ENCODE data around the gene S100A8. TPM values are rescaled to one million over a fixed set of nuclear protein-coding genes. Genes with fewer than 3 reads are reported as not detected.

S100A8 gene
- polyA plus RNA-seq, 3 donors from 2014 or later = 20.3 to 43.5 (median 40.3) TPM

DNA sequence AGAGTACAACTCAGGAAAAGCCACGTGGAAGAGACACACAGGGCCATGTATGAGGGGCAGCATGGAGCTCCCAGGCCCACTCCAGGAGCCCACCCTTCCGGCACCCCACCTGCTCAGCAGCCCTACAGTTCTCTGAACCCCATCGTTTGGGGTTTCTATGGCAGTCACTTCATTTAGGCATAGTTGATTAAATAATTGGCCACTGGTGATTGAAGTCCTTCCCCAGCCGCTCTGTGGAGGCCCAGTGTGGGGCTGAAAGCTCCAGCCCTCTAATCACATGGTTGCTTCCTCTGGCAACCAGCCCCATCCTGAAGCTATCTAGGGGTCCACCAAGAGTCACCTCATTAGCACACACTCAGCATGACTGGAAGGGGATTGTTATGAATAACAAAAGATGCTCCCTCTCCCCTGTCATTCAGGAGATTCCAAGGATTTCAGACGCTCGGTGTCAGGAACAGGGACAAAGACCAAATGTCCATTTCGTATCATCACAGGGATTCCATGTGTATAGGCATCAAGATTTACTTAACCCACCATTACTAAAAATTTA, 13.3 kb upstream of the S100A8 start:
- DNase-seq = no peak
- Mint-ChIP-seq H3K36me3 (no peaks in the 10 kb centered on the region), H3K27ac (no peak overlapping the region), H3K9me3 (peaks cover 0 to 4% (median 0%) of the 10 kb centered on the region in 6 donors), H3K4me3 (no peak overlapping the region), H3K27me3 (ENCODE audit: low read depth in 3 of 3) (peaks cover 0 to 17% (median 9%) of the 10 kb centered on the region in 3 donors), H3K4me1 (peaks cover 0 to 2% of the 10 kb centered on the region in 2 donors)

DNA sequence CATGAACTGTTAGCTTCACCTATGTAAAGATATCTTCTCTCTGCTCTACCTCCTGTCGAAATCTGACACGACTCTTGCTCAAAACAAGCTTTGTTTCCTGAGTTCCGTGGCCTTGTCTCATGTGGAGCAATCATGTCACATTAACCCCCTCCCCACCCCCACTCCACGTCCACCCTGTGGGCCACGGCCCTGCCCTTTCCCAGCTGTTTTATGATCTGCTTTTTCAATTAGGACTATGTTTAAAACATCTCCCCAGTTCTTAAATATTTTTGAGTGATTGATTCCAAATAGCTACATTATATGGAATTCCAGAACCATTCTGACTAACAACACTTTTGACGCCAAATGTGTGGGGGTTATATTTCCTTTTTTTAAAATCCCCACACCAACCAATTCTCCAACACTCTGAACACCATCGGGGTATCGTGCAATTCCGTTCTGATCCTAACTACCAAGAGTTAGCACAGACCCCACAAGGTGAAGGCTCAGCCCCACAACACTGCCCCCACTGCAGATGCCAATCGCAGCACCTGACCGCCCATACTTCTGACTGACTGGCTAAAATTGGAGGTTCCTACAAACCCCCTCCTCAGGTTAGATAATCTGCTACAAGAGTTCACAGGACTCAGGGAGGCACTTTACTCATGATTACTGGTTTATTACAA, 12.7 kb upstream of the S100A8 start:
- no peak overlapping the region for H3K27ac Mint-ChIP-seq
- no peak for DNase-seq
- H3K4me3 Mint-ChIP-seq = no peak overlapping the region
- no peaks in the 10 kb centered on the region for H3K36me3 Mint-ChIP-seq
- H3K4me1 Mint-ChIP-seq = peaks cover 0 to 2% of the 10 kb centered on the region in 2 donors
- peaks cover 0 to 17% (median 8%) of the 10 kb centered on the region in 3 donors for H3K27me3 Mint-ChIP-seq (ENCODE audit: low read depth in 3 of 3)
- H3K9me3 Mint-ChIP-seq = peaks cover 0 to 3% (median 0%) of the 10 kb centered on the region in 6 donors

DNA sequence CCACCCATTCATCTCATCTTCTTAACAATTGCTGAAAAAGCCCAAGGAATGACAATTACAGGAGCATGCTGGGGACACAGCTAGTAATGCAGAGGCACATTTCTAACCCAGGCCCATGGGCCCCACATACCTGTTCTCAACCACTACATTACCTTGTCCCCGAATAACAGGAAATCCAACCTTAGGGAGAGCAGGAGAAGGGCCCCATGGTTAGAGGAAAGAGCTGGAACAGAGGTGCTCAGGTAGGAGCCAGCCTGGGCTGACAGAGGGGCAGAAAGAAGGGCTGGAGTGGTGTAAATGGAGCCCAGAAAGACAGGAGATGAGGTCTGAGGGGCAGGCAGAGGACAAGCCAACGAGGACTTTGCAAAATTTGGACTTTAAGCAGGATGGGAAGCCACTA, 11.4 kb upstream of the S100A8 start:
- Mint-ChIP-seq H3K36me3 (no peaks in the 10 kb centered on the region), H3K27me3 (ENCODE audit: low read depth in 3 of 3) (peaks cover 0 to 14% (median 9%) of the 10 kb centered on the region in 3 donors), H3K27ac (no peak overlapping the region), H3K9me3 (no peaks in the 10 kb centered on the region), H3K4me1 (peaks cover 0 to 2% of the 10 kb centered on the region in 2 donors), H3K4me3 (no peak overlapping the region)
- no peak for DNase-seq

- Mint-ChIP-seq H3K4me3 (no peak overlapping the region), H3K36me3 (no peaks in the 10 kb centered on the region), H3K27ac (no peak overlapping the region), H3K27me3 (ENCODE audit: low read depth in 3 of 3) (peaks cover 0 to 14% (median 9%) of the 10 kb centered on the region in 3 donors), H3K9me3 (no peaks in the 10 kb centered on the region), H3K4me1 (peaks cover 0 to 2% of the 10 kb centered on the region in 2 donors)
- no peak for DNase-seq
These were observed 10.6 kb upstream of the S100A8 start for GRCh38 chr1:153401461-153401860.

- Mint-ChIP-seq H3K27ac (no peak overlapping the region), H3K36me3 (no peaks in the 10 kb centered on the region), H3K9me3 (no peaks in the 10 kb centered on the region), H3K4me3 (no peak overlapping the region), H3K27me3 (ENCODE audit: low read depth in 3 of 3) (peaks cover 0 to 12% (median 5%) of the 10 kb centered on the region in 3 donors), H3K4me1 (peaks cover 0 to 2% of the 10 kb centered on the region in 2 donors)
- no peak for DNase-seq
These were observed 9.4 kb upstream of the S100A8 start for GRCh38 chr1:153400244-153400643.

- Mint-ChIP-seq H3K36me3 (no peaks in the 10 kb centered on the region), H3K27ac (no peak overlapping the region), H3K4me1 (peaks cover 0 to under 1% of the 10 kb centered on the region in 2 donors), H3K4me3 (no peak overlapping the region), H3K9me3 (no peaks in the 10 kb centered on the region), H3K27me3 (ENCODE audit: low read depth in 3 of 3) (peaks cover 0 to 10% (median 3%) of the 10 kb centered on the region in 3 donors)
- DNase-seq = no peak
These were observed 8.7 kb upstream of the S100A8 start for GRCh38 chr1:153399401-153400055.

- no peak for DNase-seq
- H3K36me3 Mint-ChIP-seq = no peaks in the 10 kb centered on the region
- no peak overlapping the region for H3K4me3 Mint-ChIP-seq
- H3K27ac Mint-ChIP-seq = no peak overlapping the region
- H3K4me1 Mint-ChIP-seq = no peaks in the 10 kb centered on the region
- peaks cover 0 to 11% (median 4%) of the 10 kb centered on the region in 3 donors for H3K27me3 Mint-ChIP-seq (ENCODE audit: low read depth in 3 of 3)
- no peaks in the 10 kb centered on the region for H3K9me3 Mint-ChIP-seq
These were observed 7.2 kb upstream of the S100A8 start for GRCh38 chr1:153397924-153398651.

DNA sequence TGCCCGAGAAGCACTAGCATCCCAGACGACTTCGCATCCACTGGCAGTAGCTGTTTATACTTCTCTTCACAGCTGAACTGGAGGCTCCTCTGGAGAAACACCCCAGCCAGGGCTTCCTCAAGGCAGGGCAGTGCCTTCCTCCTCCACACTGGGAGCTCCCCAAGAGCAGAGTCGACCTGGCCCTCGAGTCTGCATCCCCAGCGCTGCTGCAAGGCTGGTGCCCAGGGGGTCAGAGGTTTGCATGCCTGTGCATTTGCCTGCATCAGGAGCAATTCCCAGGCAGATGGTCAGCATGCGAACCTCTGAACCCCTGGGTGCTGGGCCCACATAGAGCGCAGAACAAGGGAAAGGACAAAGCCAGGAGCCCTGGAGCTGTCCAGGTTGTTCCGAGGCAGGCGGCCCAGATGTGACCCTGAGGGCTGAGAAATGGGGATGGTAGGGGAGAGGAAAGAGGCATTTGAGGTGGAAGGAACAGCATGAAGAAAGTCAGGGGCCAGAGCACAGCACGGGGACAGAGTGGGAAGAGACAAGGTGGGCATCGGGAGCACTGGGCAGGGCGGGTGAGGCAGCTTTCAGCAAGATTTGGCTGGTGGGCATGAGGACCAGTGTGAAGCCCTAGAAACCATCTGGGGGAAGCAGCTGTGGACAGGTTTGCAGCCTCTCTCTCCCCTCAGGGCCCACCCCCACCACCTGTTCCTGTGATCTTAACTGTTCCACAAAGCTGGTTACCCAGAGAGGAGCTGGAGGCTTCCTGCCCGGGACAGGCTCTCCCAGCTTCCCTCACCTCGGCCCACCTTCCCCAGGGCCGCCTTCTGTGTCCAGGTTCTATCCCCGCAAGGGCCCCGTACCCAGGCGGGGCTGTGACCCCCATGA, 6.4 kb upstream of the S100A8 start:
- Mint-ChIP-seq H3K9me3 (no peaks in the 10 kb centered on the region), H3K4me3 (no peak overlapping the region), H3K36me3 (no peaks in the 10 kb centered on the region), H3K4me1 (no peaks in the 10 kb centered on the region), H3K27me3 (ENCODE audit: low read depth in 3 of 3) (peaks cover 0 to 11% (median 4%) of the 10 kb centered on the region in 3 donors), H3K27ac (no peak overlapping the region)
- no peak for DNase-seq

DNA sequence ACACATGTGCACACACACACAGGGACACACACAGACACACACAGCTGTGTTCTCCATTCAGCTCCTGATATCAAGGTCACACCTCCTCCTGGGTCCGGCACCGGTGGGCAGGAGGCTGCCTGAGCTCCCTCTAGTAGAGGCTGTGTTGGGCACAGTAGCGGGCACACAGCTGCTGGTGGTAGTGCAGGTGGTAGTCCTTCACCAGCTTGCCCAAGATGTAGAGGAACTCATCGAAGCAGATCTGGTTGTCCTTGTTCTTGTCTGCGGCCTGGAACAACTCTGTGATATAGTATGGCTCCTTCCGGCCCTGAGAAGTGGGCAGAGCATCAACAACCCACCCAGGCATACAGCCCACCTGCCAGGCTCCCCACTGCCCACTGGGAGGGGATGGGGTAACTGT, 5.6 kb upstream of the S100A8 start:
- Mint-ChIP-seq H3K36me3 (no peaks in the 10 kb centered on the region), H3K27ac (no peak overlapping the region), H3K4me1 (no peaks in the 10 kb centered on the region), H3K27me3 (ENCODE audit: low read depth in 3 of 3) (peaks cover 0 to 11% (median 4%) of the 10 kb centered on the region in 3 donors), H3K9me3 (no peaks in the 10 kb centered on the region), H3K4me3 (no peak overlapping the region)
- DNase-seq = no peak

- Mint-ChIP-seq H3K4me3 (no peak overlapping the region), H3K36me3 (no peaks in the 10 kb centered on the region), H3K4me1 (no peaks in the 10 kb centered on the region), H3K27me3 (ENCODE audit: low read depth in 3 of 3) (peaks cover under 1 to 11% (median 4%) of the 10 kb centered on the region in 3 donors), H3K9me3 (no peaks in the 10 kb centered on the region), H3K27ac (no peak overlapping the region)
- no peak for DNase-seq
These were observed 4.9 kb upstream of the S100A8 start for GRCh38 chr1:153395776-153396175.

GRCh38 chr1:153395136-153395685, 4.3 kb upstream of the S100A8 start:
- no peaks in the 10 kb centered on the region for H3K9me3 Mint-ChIP-seq
- no peaks in the 10 kb centered on the region for H3K36me3 Mint-ChIP-seq
- H3K27me3 Mint-ChIP-seq (ENCODE audit: low read depth in 3 of 3) = peaks cover 2 to 11% (median 4%) of the 10 kb centered on the region in 3 donors
- DNase-seq = no peak
- H3K27ac Mint-ChIP-seq = no peak overlapping the region
- H3K4me1 Mint-ChIP-seq = no peaks in the 10 kb centered on the region
- H3K4me3 Mint-ChIP-seq = no peak overlapping the region

DNA sequence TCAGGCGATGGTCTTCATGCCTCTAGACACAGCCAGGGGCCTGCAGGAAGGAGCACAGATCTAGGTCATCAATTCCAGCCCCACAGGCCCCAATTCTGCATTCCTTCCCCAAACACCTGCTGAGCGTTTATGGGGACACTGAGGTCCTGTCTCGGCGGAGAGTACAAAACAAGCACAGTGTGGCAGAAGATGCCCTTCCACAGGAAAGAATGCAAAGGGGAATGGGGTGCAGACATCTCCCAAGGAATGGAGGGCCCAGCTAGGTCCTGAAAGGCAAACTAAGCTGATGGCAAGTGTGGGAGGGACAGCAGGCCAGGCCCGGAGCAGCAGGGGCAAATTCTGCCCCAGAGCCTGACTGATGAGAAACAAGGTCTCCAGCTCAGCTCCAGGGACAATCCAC, 3.5 kb upstream of the S100A8 start:
- H3K27me3 Mint-ChIP-seq (ENCODE audit: low read depth in 3 of 3) = peaks cover 4 to 11% (median 4%) of the 10 kb centered on the region in 3 donors
- no peak for DNase-seq
- no peaks in the 10 kb centered on the region for H3K9me3 Mint-ChIP-seq
- H3K36me3 Mint-ChIP-seq = no peaks in the 10 kb centered on the region
- no peak overlapping the region for H3K27ac Mint-ChIP-seq
- H3K4me3 Mint-ChIP-seq = no peak overlapping the region
- H3K4me1 Mint-ChIP-seq = no peaks in the 10 kb centered on the region

DNA sequence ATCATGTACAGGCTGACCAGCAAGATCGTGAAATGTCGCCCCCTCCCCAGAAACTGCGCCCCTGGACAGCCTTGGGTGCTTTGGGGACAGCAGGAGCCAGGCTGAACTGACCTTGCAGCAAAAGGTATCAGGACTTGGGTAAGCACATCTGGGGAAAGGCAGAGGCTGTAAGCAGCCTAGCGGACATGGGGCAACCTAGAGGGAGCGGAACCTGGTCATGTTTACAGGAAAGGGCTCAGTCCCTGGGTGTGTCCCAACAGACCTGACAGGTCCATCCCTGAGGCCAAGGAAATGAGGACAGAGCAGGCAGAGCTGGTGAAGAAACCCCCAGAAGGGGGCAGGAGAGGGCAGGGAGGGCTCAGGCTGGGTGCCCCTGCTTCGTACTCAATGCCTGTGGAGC, 3.1 kb upstream of the S100A8 start:
- H3K27ac Mint-ChIP-seq = no peak overlapping the region
- H3K4me3 Mint-ChIP-seq = no peak overlapping the region
- peaks cover 4 to 13% (median 4%) of the 10 kb centered on the region in 3 donors for H3K27me3 Mint-ChIP-seq (ENCODE audit: low read depth in 3 of 3)
- H3K36me3 Mint-ChIP-seq = no peaks in the 10 kb centered on the region
- no peaks in the 10 kb centered on the region for H3K4me1 Mint-ChIP-seq
- no peak for DNase-seq
- H3K9me3 Mint-ChIP-seq = no peaks in the 10 kb centered on the region
